ENCODE data around the gene MCM3AP.

- TF ChIP-seq EZH2phosphoT487 (conservative IDR thresholded peaks at IDR 0.05; ENCODE audit: low read length) = no peak
- no peak for TF ChIP-seq CTCF (IDR thresholded peaks at IDR 0.05; ENCODE audit: insufficient read depth, low read length, poor library complexity, severe bottlenecking)
These were observed 55.5 kb downstream of the MCM3AP start for GRCh38 chr21:46229923-46230260.

All from SU-DHL-6 (cell line).